SU-DHL-6 (cell line): ENCODE results near the gene TSPAN16.

Experiments used
- H2AFZ ChIP-seq: fragments of 200-600 bp; sonication (generic); 2 replicates; pipeline ENCODE4 v1.6.1; 2014; ENCODE audit warnings: low read depth, mild to moderate bottlenecking, moderate library complexity, mixed read lengths, antibody characterized with exemption, low read length; ENCODE audit not compliant: severe bottlenecking
- H3F3A ChIP-seq: fragments of 200-600 bp; shearing (Covaris generic); 2 replicates; pipeline ENCODE4 v1.6.0; 2016; ENCODE audit warnings: antibody characterized with exemption, mild to moderate bottlenecking; ENCODE audit not compliant: insufficient read depth
- H3K27ac ChIP-seq: fragments of 200-600 bp; sonication (generic); 2 replicates; pipeline ENCODE4 v1.5.1; 2016; ENCODE audit warnings: low read depth, mild to moderate bottlenecking, low read length, moderate library complexity, mixed read lengths
- H3K27me3 ChIP-seq: fragments of 200-600 bp; sonication (generic), shearing (Covaris generic); 2 replicates; pipeline ENCODE4 v1.6.0; 2014; ENCODE audit warnings: mild to moderate bottlenecking, low read length
- H3K36me3 ChIP-seq: fragments of 200-600 bp; sonication (generic); 2 replicates; pipeline ENCODE4 v1.6.1; 2014; ENCODE audit warnings: mild to moderate bottlenecking, low read length, mixed read lengths
- H3K4me2 ChIP-seq: fragments of 300-600, 200-600 bp; shearing (Covaris generic), sonication (generic); 2 replicates; pipeline ENCODE4 v1.6.0; 2014; ENCODE audit warnings: low read length, low read depth, mild to moderate bottlenecking; ENCODE audit not compliant: poor library complexity, severe bottlenecking
- H3K4me3 ChIP-seq: fragments of 200-600 bp; sonication (generic); 2 replicates; pipeline ENCODE4 v1.5.1; 2014; ENCODE audit warnings: antibody characterized with exemption, low read length, mild to moderate bottlenecking, mixed read lengths; ENCODE audit not compliant: insufficient read depth, poor library complexity, severe bottlenecking
- H3K79me2 ChIP-seq: fragments of 200-600 bp; sonication (generic); 2 replicates; pipeline ENCODE4 v1.6.1; 2014; ENCODE audit warnings: mild to moderate bottlenecking, low read length, moderate library complexity; ENCODE audit not compliant: insufficient read depth
- H3K9ac ChIP-seq: fragments of 200-600 bp; sonication (generic); 2 replicates; pipeline ENCODE4 v1.7.0; 2014; ENCODE audit warnings: mild to moderate bottlenecking, low read length
- H3K9me2 ChIP-seq: fragments of 200-600 bp; sonication (generic); replicated peaks from 2 replicates; pipeline ENCODE4 v1.6.1; 2014; ENCODE audit warnings: low read length; ENCODE audit not compliant: insufficient read depth
- H3K9me3 ChIP-seq: fragments of 200-600 bp; sonication (generic); 2 replicates; pipeline ENCODE4 v1.6.1; 2014; ENCODE audit warnings: low read length, mixed read lengths; ENCODE audit not compliant: insufficient read depth
- H4K20me1 ChIP-seq: fragments of 200-600 bp; sonication (generic); 2 replicates; pipeline ENCODE4 v1.6.1; 2014; ENCODE audit warnings: low read depth, mild to moderate bottlenecking, antibody characterized with exemption, low read length, moderate library complexity, mixed read lengths
- CTCF ChIP-seq: fragments of 200-600 bp; sonication (generic); IDR thresholded peaks from one replicate; pipeline ENCODE4 v1.5.1; 2017; ENCODE audit warnings: antibody characterized with exemption, mild to moderate bottlenecking, low read length, moderate library complexity; ENCODE audit not compliant: insufficient read depth, poor library complexity, severe bottlenecking
- EZH2phosphoT487 ChIP-seq: fragments of 200-600 bp; sonication (generic), shearing (Covaris generic); conservative IDR thresholded peaks from 2 replicates; pipeline ENCODE4 v1.6.1; 2018; ENCODE audit warnings: mild to moderate bottlenecking, antibody characterized with exemption, low read length, moderate library complexity, mixed read lengths

TSPAN16 gene

GRCh38 chr19:11247934-11248333, 48.0 kb upstream of the TSPAN16 start:
- Histone ChIP-seq H3F3A (no peaks in the 10 kb centered on the region), H2AFZ (no peak overlapping the region), H3K27me3 (no peaks in the 10 kb centered on the region), H3K36me3 (no peaks in the 10 kb centered on the region), H4K20me1 (no peaks in the 10 kb centered on the region), H3K27ac (no peak overlapping the region), H3K9me2 (no peaks in the 10 kb centered on the region), H3K4me2 (no peak overlapping the region), H3K4me3 (no peak overlapping the region), H3K79me2 (no peaks in the 10 kb centered on the region), H3K9ac (no peak overlapping the region), H3K9me3 (no peaks in the 10 kb centered on the region)
- TF ChIP-seq CTCF = no peak

- Histone ChIP-seq H3K9ac (no peak overlapping the region), H3K79me2 (no peaks in the 10 kb centered on the region), H4K20me1 (no peaks in the 10 kb centered on the region), H2AFZ (no peak overlapping the region), H3K4me2 (no peak overlapping the region), H3K4me3 (no peak overlapping the region), H3K9me2 (no peaks in the 10 kb centered on the region), H3K9me3 (no peaks in the 10 kb centered on the region), H3K27ac (no peak overlapping the region), H3F3A (no peaks in the 10 kb centered on the region), H3K27me3 (no peaks in the 10 kb centered on the region), H3K36me3 (no peaks in the 10 kb centered on the region)
- TF ChIP-seq CTCF (no peak), EZH2phosphoT487 (no peak)
Measured at GRCh38 chr19:11248852-11249251, 47.1 kb upstream of the TSPAN16 start.

GRCh38 chr19:11251217-11251616, 44.7 kb upstream of the TSPAN16 start:
- H3F3A ChIP-seq = no peaks in the 10 kb centered on the region
- no peaks in the 10 kb centered on the region for H4K20me1 ChIP-seq
- H3K36me3 ChIP-seq = no peaks in the 10 kb centered on the region
- no peaks in the 10 kb centered on the region for H3K9me3 ChIP-seq
- no peak overlapping the region for H3K4me3 ChIP-seq
- H3K9me2 ChIP-seq = no peaks in the 10 kb centered on the region
- no peak overlapping the region for H2AFZ ChIP-seq
- H3K9ac ChIP-seq = no peak overlapping the region
- no peak overlapping the region for H3K27ac ChIP-seq
- H3K79me2 ChIP-seq = no peaks in the 10 kb centered on the region
- no peak overlapping the region for H3K4me2 ChIP-seq
- H3K27me3 ChIP-seq = no peaks in the 10 kb centered on the region
- no peak for TF ChIP-seq EZH2phosphoT487
- TF ChIP-seq CTCF = no peak
